ENCODE results near the gene MBOAT1. TPM values are rescaled to one million over a fixed set of nuclear protein-coding genes. Genes with fewer than 3 reads are reported as not detected.

Gene MBOAT1
- total and polyA plus RNA-seq, 7 donors = 0.31 to 2.7 (median 0.84) TPM

DNA sequence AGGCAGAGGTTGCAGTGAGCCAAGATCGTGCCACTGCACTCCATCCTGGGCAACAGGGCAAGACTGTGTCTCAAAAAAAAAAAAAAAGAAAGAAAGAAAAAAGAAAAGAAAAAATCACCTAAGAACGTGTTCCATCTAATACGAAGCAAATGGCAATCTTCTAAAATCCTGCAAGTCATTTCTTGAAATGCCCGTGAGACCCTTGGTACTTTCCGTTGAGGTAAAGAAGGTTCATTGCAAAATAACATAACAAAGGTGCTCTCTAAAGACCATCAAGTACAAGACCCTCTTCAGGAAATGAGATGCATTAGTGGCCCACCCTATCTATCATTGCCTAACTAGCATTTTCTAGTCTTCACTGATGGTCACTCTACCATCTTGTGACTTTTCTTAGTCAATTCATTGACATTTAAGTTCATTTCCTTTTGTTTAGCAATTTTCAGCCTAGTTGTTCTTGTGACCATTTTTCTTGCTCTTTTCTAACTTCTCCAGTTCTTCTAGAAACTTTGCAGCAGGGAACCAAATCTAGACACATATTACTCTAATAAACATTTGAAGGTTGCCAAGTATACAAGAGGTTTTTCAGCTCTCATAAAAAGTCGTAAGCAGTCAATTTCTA is 14.0 kb downstream of the MBOAT1 start:
- intact Hi-C loops (cut with DNase I) = no loop called here
- ATAC-seq (no peak), DNase-seq (no peak)
- H3K9me3 ChIP-seq = no peaks in the 10 kb centered on the region
- no peak overlapping the region for H3K4me3 ChIP-seq
- TF ChIP-seq CTCF (IDR thresholded peaks at IDR 0.05) = no peak
- H3K27ac ChIP-seq = no peak overlapping the region
- H3K36me3 ChIP-seq (ENCODE audit: insufficient read depth in 1 of 2, low read depth in 1 of 2) = no peaks in the 10 kb centered on the region
- no peaks in the 10 kb centered on the region for H3K4me1 ChIP-seq
- WGBS, 3 donors = 89 to 93% (median 92%) methylated on average over 6 of the region's 6 CpGs
- H3K27me3 ChIP-seq (ENCODE audit: insufficient read depth in 3 of 3, low read length in 2 of 3) = no peaks in the 10 kb centered on the region

DNA sequence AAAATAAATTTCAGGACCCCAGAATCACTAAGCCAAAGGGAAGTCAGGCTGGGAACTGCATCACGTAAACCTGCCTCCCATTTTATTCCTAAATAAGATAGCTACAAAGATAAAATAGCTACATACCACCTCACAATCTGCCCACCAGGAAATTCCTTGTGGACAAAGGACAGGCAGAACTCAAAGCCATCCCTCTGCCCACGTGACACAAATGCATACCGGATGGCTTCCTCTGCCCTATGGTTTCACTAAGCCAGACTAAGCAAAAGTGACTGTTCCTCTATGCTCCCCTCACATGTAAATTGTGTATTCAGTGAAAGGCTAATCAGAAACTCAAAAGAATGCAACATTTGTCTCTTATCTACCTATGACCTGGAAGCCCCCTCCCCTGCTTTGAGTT is 15.0 kb downstream of the MBOAT1 start:
- ATAC-seq = no peak
- 68 to 91% (median 86%) methylated on average over 3 of the region's 3 CpGs for WGBS, 3 donors
- H3K9me3 ChIP-seq = no peaks in the 10 kb centered on the region
- H3K27me3 ChIP-seq (ENCODE audit: insufficient read depth in 3 of 3, low read length in 2 of 3) = no peaks in the 10 kb centered on the region
- H3K36me3 ChIP-seq (ENCODE audit: insufficient read depth in 1 of 2, low read depth in 1 of 2) = no peaks in the 10 kb centered on the region
- no peak overlapping the region for H3K27ac ChIP-seq
- TF ChIP-seq CTCF (IDR thresholded peaks at IDR 0.05) = no peak
- intact Hi-C loops (cut with DNase I) = no loop called here
- no peak overlapping the region for H3K4me3 ChIP-seq
- DNase-seq = no peak
- no peaks in the 10 kb centered on the region for H3K4me1 ChIP-seq

DNA sequence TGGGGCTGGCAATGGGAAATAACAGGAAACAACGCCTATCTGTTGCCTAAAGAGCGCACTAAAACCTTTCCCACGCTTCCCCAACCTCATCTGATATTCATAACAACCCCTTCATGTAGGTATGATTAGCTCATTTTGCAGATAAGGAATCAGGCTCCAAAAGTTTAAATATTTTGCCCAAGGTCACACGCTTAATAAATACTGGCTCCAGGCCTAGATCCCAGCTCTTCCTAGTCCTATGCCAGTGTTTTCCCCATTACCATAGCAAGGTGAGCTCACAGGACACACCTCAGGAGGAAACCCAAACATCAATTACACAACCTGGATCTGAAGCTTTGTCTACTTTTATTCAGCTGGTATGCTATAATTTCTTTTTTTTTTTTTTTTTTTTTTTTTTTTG is 19.6 kb downstream of the MBOAT1 start:
- no peaks in the 10 kb centered on the region for H3K36me3 ChIP-seq (ENCODE audit: insufficient read depth in 1 of 2, low read depth in 1 of 2)
- H3K27ac ChIP-seq = no peak overlapping the region
- 95 to 97% (median 96%) methylated on average over 4 of the region's 4 CpGs for WGBS, 3 donors
- TF ChIP-seq CTCF (IDR thresholded peaks at IDR 0.05) = no peak
- no peaks in the 10 kb centered on the region for H3K27me3 ChIP-seq (ENCODE audit: insufficient read depth in 3 of 3, low read length in 2 of 3)
- no peak for DNase-seq
- H3K4me1 ChIP-seq = no peaks in the 10 kb centered on the region
- no peak overlapping the region for H3K4me3 ChIP-seq
- no peaks in the 10 kb centered on the region for H3K9me3 ChIP-seq
- no peak for ATAC-seq
- intact Hi-C loops (cut with DNase I) = no loop called here

GRCh38 chr6:20191992-20192391 is 20.3 kb downstream of the MBOAT1 start:
- no peak overlapping the region for H3K27ac ChIP-seq
- H3K4me1 ChIP-seq = no peaks in the 10 kb centered on the region
- WGBS, 3 donors = 82 to 94% (median 88%) methylated on average over 1 of the region's 1 CpG
- no peaks in the 10 kb centered on the region for H3K27me3 ChIP-seq (ENCODE audit: insufficient read depth in 3 of 3, low read length in 2 of 3)
- intact Hi-C loops (cut with DNase I) = no loop called here
- no peak for TF ChIP-seq CTCF (IDR thresholded peaks at IDR 0.05)
- no peaks in the 10 kb centered on the region for H3K36me3 ChIP-seq (ENCODE audit: insufficient read depth in 1 of 2, low read depth in 1 of 2)
- no peak overlapping the region for H3K4me3 ChIP-seq
- no peaks in the 10 kb centered on the region for H3K9me3 ChIP-seq
- DNase-seq (no peak), ATAC-seq (no peak)

DNA sequence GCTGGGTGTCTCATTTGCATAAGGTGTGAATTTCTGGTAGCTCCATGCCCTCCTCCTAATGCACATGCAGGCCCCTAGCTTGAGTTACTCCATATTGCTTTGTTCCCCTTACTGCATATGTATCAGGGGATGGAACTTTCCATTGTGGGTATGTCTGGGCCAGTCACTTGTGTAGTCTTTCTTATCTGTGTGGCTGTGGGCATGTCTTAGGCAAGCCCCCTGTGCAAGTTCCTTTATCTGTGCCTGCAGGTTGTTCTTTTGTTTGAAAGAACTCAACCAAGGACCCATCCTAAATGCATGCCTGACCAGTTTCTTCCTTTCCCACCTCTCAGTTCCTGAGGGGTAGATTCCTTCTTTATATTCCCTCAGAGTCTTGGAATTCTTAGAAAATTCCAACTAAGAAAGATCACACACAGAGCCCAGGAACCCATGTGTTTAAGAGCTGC is 23.6 kb downstream of the MBOAT1 start:
- TF ChIP-seq CTCF (IDR thresholded peaks at IDR 0.05) = no peak
- no peak for DNase-seq
- Histone ChIP-seq H3K9me3 (no peaks in the 10 kb centered on the region), H3K36me3 (ENCODE audit: insufficient read depth in 1 of 2, low read depth in 1 of 2) (no peaks in the 10 kb centered on the region), H3K4me1 (no peaks in the 10 kb centered on the region), H3K4me3 (no peak overlapping the region), H3K27me3 (ENCODE audit: insufficient read depth in 3 of 3, low read length in 2 of 3) (peaks cover 0 to 1% (median 0%) of the 10 kb centered on the region in 3 donors), H3K27ac (no peak overlapping the region)
- intact Hi-C loops (cut with DNase I) = no loop called here
- no peak for ATAC-seq
